Measurements from ENCODE around the gene KRT71.

Gene KRT71

GRCh38 chr12:52577316-52577715 is 24.4 kb upstream of the KRT71 start:
- FAIRE-seq, result no peak

DNA sequence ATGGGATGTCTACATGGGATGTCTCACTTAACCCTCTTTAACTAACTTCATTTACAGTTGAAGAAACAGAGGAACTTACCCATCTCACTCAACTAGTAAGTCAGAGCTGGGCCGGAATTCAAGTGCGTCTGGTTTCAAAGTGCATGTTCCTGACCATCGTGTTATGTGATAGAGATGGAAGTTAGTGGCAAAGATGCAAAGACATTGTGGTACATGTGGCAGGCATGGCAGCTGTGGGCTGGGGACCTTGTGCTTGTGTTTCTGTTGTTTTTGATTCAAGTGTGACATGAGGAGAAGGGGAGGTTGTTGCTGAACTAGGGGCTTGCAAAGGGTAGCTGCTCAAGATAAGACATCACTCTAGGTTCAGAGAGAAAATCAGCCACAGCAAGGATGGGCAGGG is 23.0 kb upstream of the KRT71 start:
- no peak for DNase-seq (ENCODE audit: insufficient read length, low spot score)
- FAIRE-seq, result no peak

More at GRCh38 chr12:52577316-52577715, 24.4 kb upstream of the KRT71 start:
- no peak for DNase-seq (ENCODE audit: insufficient read length, low spot score)

GRCh38 chr12:52575256-52575655 is 22.3 kb upstream of the KRT71 start:
- DNase-seq (ENCODE audit: insufficient read length, low spot score), result no peak
- no peak for FAIRE-seq

DNA sequence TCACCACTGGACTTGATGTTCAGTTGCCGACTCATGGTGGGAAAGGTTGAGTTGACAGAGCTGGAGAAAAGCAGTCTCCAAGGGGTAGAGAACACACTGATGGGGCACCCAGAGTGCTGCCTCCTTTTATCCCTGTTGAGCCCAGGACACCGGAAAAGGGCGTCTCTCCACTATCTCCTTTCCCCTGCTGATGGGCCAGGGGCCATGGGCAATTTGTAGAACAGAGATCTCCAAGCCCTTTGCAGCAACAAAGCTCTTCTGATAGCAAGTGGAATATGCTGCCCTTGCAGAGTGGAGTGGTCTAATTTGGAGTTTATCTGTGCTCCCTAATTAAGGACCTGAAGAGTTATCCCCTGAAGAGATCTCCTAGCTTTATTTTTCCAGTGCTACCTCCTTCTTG is 20.8 kb upstream of the KRT71 start, which contains the start of gene KRT74:
TSS of gene KRT74 (minus strand) at position 101 of the 400 bp plus-strand sequence. CDS start at position 35, 66 bp downstream.
- FAIRE-seq (no peak), DNase-seq (ENCODE audit: insufficient read length, low spot score) (no peak)

- FAIRE-seq (no peak), DNase-seq (ENCODE audit: insufficient read length, low spot score) (no peak)
Observed at GRCh38 chr12:52573306-52573705, 20.4 kb upstream of the KRT71 start.

- FAIRE-seq, result no peak
- DNase-seq (ENCODE audit: insufficient read length, low spot score), result no peak
Observed at GRCh38 chr12:52570511-52570910, 17.6 kb upstream of the KRT71 start.

GRCh38 chr12:52568111-52568510 is 15.2 kb upstream of the KRT71 start:
- no peak for DNase-seq (ENCODE audit: insufficient read length, low spot score)
- FAIRE-seq, result no peak

DNA sequence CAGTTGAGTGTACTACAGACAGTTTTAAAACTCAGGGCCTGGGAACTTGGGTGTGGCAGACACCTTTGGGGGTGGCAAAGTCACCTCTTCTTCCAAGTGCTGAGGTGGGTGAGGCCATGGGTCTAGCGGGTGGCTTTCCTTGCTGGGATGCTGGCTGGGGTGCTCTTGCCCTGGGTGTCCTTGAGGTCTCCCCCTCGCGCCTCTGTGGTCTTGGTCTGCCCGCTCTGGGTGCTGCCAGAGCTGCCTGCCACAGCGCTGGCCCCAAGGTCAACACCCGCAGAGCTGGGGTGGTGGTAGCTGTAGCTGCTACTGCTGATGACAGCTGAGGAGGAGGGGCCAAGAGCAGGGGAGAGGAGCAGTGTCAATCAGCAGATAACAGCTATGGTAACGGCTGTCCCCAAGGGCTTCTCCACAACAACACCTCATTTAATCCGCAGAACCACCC is 13.9 kb upstream of the KRT71 start:
- DNase-seq (ENCODE audit: insufficient read length, low spot score) (no peak), FAIRE-seq (no peak)

GRCh38 chr12:52564582-52564981 is 11.6 kb upstream of the KRT71 start:
- no peak for FAIRE-seq
- DNase-seq (ENCODE audit: insufficient read length, low spot score), result no peak

DNA sequence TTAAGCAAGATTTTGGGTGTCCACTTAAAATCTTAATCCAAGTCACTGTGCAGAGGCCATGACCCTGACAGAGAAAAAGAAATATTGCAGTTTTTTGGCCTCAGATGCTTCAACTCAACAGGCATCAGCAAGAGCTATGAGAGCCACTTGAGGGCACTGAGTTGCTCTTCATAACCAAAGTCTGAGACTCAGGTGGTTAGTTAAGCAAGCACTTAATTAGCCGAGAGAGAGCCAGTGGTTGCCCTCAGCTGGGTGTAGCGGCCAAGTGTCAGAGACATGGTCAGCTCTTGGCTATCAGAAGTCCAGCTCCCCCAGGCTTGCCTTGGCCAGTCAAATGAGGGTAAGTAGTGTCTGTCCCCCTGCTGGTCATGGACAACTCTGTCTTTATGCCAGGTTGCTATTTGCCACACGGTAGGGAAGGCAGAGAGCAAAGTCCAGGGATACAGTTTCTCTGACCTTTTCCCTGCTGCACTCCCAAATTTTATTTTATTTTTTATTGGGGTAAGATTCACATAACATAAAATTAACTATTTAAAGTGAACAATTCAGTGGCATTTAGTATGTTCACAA is 9.0 kb upstream of the KRT71 start:
- DNase-seq (ENCODE audit: insufficient read length, low spot score) (no peak), FAIRE-seq (no peak)

- FAIRE-seq (no peak), DNase-seq (ENCODE audit: insufficient read length, low spot score) (no peak)
Observed at GRCh38 chr12:52559979-52560378, 7.0 kb upstream of the KRT71 start.

- FAIRE-seq (no peak), DNase-seq (ENCODE audit: insufficient read length, low spot score) (no peak)
Observed at GRCh38 chr12:52558781-52559445, 6.0 kb upstream of the KRT71 start.

- no peak for DNase-seq (ENCODE audit: insufficient read length, low spot score)
- no peak for FAIRE-seq
Observed at GRCh38 chr12:52557476-52557875, 4.5 kb upstream of the KRT71 start.

GRCh38 chr12:52555577-52555976 is 2.6 kb upstream of the KRT71 start:
- no peak for FAIRE-seq
- no peak for DNase-seq (ENCODE audit: insufficient read length, low spot score)

DNA sequence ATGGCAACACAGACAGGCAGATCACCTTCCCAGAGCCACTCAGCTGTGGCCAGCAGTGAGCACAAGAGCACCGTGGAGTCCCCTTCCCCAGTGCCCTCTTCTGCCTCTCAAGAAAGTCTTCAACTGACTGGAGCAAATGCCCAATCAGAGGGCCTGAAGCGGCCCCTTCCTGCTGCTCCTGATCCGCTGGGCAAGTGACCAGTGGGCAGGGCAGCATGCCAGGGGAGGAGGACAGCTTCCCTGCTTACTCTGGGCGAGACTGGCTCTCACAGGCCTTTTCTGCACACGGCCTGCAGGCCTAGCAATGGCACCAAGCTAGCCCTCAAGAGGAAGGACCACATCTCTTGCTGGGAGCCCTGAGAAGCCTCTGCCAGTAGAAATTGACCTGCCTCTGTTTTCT is 890 bp downstream of the KRT71 start:
- DNase-seq (ENCODE audit: insufficient read length, low spot score), result no peak
- FAIRE-seq, result no peak

DNA sequence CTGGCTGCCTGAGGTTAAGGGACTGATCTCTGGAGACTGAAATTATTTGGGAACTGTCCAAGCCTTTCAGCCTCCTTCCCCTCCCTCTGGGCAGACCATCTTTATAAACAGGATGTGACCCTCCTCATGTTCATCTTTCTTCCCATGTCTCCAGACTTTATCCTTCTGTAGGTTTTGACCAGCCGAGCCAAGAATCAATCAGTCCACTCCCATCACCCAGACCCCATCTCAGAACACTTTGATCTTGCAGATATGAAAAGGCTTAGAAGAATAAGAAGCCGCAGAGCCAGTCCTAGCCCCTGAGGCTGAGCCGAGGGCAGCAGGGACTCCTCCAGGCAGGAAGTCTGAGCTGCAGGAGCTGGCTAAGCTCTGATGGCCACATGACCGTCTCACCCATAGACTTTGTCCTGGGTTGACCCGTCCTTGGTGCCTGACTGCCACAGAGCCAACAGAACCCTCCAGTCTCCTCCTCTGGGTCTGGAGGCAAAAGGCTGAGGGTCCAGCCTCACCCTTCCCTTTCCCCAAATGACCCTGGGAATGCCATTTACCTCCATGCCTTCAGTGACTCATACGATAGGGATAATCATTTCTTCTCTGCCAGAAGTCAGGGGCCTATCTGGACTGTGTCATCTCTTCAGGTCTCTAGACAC is 1.6 kb downstream of the KRT71 start:
- no peak for FAIRE-seq
- DNase-seq (ENCODE audit: insufficient read length, low spot score), result no peak

DNA sequence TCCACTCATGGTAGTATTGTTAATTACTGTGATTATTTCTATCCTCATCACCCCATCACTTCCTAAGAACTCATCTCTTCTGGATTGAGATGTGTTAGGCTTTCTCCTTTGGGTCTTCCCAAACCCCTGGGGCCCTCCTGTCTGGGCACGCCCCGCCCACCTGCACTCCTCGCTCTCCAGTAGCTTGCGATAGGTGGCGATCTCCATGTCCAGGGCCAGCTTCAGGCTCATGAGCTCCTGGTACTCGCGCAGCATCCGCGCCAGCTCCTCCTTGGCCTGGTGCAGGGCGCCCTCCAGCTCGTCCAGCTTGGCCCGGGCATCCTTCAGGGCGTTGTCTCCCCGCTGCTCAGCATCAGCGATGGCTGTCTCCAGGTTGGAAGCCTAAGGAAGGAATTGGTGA is 6.8 kb downstream of the KRT71 start:
- DNase-seq (ENCODE audit: insufficient read length, low spot score) (no peak), FAIRE-seq (no peak)

DNA sequence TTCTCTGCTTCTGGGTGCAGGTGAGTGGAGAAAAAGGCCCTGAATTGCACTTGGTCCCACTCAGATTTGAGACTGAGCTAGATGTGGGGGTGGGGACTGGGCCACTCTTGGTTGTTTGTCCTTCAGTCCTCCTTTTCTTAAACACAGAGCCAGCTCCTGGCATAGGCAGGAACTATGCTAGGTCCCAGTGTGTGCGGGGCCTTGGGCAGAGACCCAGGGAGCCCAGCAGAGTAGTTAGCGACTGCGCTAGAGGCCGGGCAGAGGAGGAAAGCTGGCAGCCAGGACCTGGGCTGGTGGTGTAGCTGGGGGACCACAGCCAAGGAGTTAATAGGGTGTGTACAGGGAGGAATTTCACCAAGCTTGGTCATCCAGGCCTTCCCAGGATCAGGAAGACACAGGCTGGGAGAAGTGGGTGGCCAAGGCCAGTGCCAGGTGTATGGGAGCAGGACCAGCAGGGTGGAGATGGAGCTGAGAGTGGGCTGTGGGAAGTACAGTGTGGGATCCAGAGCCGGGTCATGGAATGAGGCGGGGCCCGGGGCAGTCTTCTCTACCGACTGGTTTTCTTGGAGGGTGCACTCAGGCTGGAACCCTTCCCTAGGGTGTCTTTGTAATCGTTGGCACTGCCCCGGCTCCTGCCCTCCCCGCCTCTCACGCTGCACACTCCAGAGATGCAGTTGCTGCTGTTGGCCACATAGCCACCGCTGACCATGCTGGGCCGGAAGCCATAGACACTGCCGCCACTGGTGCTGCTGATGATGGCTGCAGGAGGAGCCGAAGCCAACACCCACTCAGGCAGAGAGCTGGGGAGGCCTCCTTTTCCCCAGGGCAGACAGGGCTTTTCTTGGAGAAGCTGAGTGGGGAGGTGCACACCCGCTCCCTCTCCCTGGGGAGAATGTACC is 8.7 kb downstream of the KRT71 start:
- DNase-seq (ENCODE audit: insufficient read length, low spot score), result no peak
- no peak for FAIRE-seq

DNA sequence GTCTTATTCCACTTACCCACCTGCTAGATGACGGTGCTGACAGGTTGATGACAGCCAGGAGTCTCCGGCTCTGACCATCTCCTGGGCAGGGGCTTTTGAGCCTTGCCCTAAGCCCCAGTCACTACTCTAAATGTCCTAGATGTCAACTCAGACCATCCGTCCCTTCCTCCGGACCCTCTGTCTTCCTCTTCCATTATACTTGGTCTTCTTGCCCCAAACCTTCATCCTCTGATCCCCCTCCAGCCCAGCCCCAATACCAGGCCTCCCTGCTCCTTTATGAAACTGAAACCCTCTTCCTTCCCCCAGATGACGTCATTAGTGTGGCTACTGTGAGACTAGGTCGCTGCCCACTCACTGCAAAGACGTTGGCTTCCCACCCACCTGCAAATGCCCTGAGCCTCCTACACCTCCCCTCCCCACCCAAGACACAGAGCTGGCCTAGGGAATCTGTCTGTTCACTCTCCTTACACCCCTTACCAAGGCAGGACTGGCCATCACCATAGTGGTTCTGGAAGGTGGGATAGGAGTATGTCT is 10.1 kb downstream of the KRT71 start:
- DNase-seq (ENCODE audit: insufficient read length, low spot score) (no peak), FAIRE-seq (no peak)

GRCh38 chr12:52542157-52542556 is 10.8 kb downstream of the KRT71 start:
- FAIRE-seq (no peak), DNase-seq (ENCODE audit: insufficient read length, low spot score) (no peak)

DNA sequence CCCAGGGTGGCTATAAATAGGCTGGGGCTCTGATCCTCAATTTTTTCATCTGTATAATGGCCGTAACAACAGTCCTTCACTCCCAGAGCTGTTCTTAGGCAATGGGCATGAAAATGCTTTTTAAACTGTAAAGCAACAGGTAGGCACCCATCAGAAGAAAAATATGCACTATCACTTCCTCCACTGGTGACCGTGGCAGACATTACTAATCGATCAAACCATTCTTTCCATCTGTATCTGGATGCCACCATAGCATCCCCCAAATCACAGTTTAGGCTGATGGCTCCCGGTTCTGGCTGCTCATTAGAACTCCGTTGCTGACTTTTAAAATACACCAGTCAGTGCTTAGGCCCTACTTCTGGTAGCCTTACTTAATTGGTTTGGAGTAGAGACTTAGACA is 11.2 kb downstream of the KRT71 start:
- DNase-seq (ENCODE audit: insufficient read length, low spot score), result no peak
- no peak for FAIRE-seq
